Measurements from ENCODE around the gene CFAP251.

GRCh38 chr12:121871467-121871866, 46.9 kb upstream of the CFAP251 start:
- TF ChIP-seq, protein P1, sequence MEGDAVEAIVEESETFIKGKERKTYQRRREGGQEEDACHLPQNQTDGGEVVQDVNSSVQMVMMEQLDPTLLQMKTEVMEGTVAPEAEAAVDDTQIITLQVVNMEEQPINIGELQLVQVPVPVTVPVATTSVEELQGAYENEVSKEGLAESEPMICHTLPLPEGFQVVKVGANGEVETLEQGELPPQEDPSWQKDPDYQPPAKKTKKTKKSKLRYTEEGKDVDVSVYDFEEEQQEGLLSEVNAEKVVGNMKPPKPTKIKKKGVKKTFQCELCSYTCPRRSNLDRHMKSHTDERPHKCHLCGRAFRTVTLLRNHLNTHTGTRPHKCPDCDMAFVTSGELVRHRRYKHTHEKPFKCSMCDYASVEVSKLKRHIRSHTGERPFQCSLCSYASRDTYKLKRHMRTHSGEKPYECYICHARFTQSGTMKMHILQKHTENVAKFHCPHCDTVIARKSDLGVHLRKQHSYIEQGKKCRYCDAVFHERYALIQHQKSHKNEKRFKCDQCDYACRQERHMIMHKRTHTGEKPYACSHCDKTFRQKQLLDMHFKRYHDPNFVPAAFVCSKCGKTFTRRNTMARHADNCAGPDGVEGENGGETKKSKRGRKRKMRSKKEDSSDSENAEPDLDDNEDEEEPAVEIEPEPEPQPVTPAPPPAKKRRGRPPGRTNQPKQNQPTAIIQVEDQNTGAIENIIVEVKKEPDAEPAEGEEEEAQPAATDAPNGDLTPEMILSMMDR (conservative IDR thresholded peaks at IDR 0.05 in 1 of 2, IDR thresholded peaks at IDR 0.05 in 1 of 2; ENCODE audit: low read depth in 1 of 2, low read length in 2 of 2), result no peak
- no peak for TF ChIP-seq EZH2 (IDR thresholded peaks at IDR 0.05; ENCODE audit: low read length, missing control alignments)
